HL-60 (cell line): Measurements from ENCODE around the gene OR13C4.
"Not testable (repeated sequence)": the region's sequence is repeated elsewhere in the genome, so short reads cannot be mapped to it uniquely, and the experiment has no call there.

Experiments
- POLR2AphosphoS5 ChIP-seq: IDR thresholded peaks from 2 replicates; pipeline ENCODE4 v1.6.1; 2012; ENCODE audit warnings: low read depth
- SPI1 ChIP-seq: IDR thresholded peaks from 2 replicates; pipeline ENCODE4 v1.6.1; 2012; ENCODE audit warnings: low read depth, mild to moderate bottlenecking, borderline replicate concordance
- TF ChIP-seq, protein P1 (sequence below): IDR thresholded peaks from one replicate; pipeline ENCODE4 v1.5.1; 2011; ENCODE audit warnings: low read length, control low read depth, inconsistent platforms; ENCODE audit not compliant: insufficient read depth

DNA sequence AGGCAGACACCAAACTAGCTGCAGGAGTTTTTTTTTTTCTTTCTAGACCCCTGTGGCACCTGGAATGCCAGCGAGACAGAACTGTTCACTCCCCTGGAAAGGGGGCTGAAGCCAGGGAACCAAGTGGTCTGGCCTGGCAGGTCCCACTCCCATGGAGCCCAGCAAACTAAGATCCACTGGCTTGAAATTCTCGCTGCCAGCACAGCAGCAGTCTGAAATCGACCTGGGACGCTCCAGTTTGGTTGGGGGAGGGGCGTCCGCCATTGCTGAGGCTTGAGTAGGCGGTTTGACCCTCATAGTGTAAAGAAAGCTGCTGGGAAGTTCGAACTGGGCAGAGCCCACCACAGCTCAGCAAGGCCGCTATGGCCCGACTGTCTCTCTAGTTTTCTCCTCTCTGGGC is 6.8 kb downstream of the OR13C4 start:
- TF ChIP-seq POLR2AphosphoS5, SPI1: not testable (repeated sequence)
- TF ChIP-seq, protein P1, sequence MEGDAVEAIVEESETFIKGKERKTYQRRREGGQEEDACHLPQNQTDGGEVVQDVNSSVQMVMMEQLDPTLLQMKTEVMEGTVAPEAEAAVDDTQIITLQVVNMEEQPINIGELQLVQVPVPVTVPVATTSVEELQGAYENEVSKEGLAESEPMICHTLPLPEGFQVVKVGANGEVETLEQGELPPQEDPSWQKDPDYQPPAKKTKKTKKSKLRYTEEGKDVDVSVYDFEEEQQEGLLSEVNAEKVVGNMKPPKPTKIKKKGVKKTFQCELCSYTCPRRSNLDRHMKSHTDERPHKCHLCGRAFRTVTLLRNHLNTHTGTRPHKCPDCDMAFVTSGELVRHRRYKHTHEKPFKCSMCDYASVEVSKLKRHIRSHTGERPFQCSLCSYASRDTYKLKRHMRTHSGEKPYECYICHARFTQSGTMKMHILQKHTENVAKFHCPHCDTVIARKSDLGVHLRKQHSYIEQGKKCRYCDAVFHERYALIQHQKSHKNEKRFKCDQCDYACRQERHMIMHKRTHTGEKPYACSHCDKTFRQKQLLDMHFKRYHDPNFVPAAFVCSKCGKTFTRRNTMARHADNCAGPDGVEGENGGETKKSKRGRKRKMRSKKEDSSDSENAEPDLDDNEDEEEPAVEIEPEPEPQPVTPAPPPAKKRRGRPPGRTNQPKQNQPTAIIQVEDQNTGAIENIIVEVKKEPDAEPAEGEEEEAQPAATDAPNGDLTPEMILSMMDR, result not testable (repeated sequence)
